ENCODE results near the gene AAGAB.
"Not testable (repeated sequence)": the region's sequence is repeated elsewhere in the genome, so short reads cannot be mapped to it uniquely, and the experiment has no call there.

The AAGAB gene

GRCh38 chr15:67259379-67259778 is 4.9 kb upstream of the AAGAB start:
- no peak overlapping the region for H3K4me3 ChIP-seq (ENCODE audit: low read depth in 1 of 2, low read length in 1 of 2)

GRCh38 chr15:67258412-67258811 is 4.0 kb upstream of the AAGAB start:
- not testable (repeated sequence) for H3K36me3 ChIP-seq

More at GRCh38 chr15:67259379-67259778, 4.9 kb upstream of the AAGAB start:
- peaks cover 21% of the 10 kb centered on the region for H3K27me3 ChIP-seq
- H3K9me3 ChIP-seq = no peaks in the 10 kb centered on the region
- H3K27ac ChIP-seq = no peak overlapping the region
- peaks cover 6 to 10% of the 10 kb centered on the region in 2 experiments for H3K4me1 ChIP-seq (ENCODE audit: control insufficient read depth in 1 of 2, insufficient read depth in 1 of 2, low read depth in 1 of 2, low read length in 1 of 2)
- no peak for TF ChIP-seq CTCF (IDR thresholded peaks at IDR 0.05)
- no peaks in the 10 kb centered on the region for H3K36me3 ChIP-seq

GRCh38 chr15:67256051-67256450 is 1.6 kb upstream of the AAGAB start:
- Histone ChIP-seq H3K36me3 (no peaks in the 10 kb centered on the region), H3K27me3 (peaks cover 21% of the 10 kb centered on the region), H3K4me1 (ENCODE audit: control insufficient read depth in 1 of 2, insufficient read depth in 1 of 2, low read depth in 1 of 2, low read length in 1 of 2) (peaks cover 25 to 27% of the 10 kb centered on the region in 2 experiments), H3K27ac (no peak overlapping the region), H3K4me3 (ENCODE audit: low read depth in 1 of 2, low read length in 1 of 2) (no peak overlapping the region), H3K9me3 (no peaks in the 10 kb centered on the region)
- TF ChIP-seq CTCF (IDR thresholded peaks at IDR 0.05) = no peak

More at GRCh38 chr15:67258412-67258811, 4.0 kb upstream of the AAGAB start:
- H3K27ac ChIP-seq; H3K4me3 ChIP-seq (ENCODE audit: low read depth in 1 of 2, low read length in 1 of 2); H3K9me3 ChIP-seq: not testable (repeated sequence)
- Histone ChIP-seq H3K27me3 (peaks cover 21% of the 10 kb centered on the region), H3K4me1 (ENCODE audit: control insufficient read depth in 1 of 2, insufficient read depth in 1 of 2, low read depth in 1 of 2, low read length in 1 of 2) (peaks cover 16 to 17% of the 10 kb centered on the region in 2 experiments)

GRCh38 chr15:67253549-67254237 is 768 bp downstream of the AAGAB start:
- Histone ChIP-seq H3K36me3 (no peaks in the 10 kb centered on the region), H3K27me3 (peaks cover 21% of the 10 kb centered on the region), H3K27ac (peak overlapping the region; percentile 74), H3K4me3 (ENCODE audit: low read depth in 1 of 2, low read length in 1 of 2) (peak overlapping the region; percentile 76 to 85), H3K4me1 (ENCODE audit: control insufficient read depth in 1 of 2, insufficient read depth in 1 of 2, low read depth in 1 of 2, low read length in 1 of 2) (peaks cover 25 to 27% of the 10 kb centered on the region in 2 experiments), H3K9me3 (no peaks in the 10 kb centered on the region)
- TF ChIP-seq CTCF (IDR thresholded peaks at IDR 0.05) = no peak

- Histone ChIP-seq H3K36me3 (no peaks in the 10 kb centered on the region), H3K4me3 (ENCODE audit: low read depth in 1 of 2, low read length in 1 of 2) (no peak overlapping the region), H3K9me3 (no peaks in the 10 kb centered on the region), H3K27me3 (peaks cover 21% of the 10 kb centered on the region), H3K4me1 (ENCODE audit: control insufficient read depth in 1 of 2, insufficient read depth in 1 of 2, low read depth in 1 of 2, low read length in 1 of 2) (peaks cover 25 to 27% of the 10 kb centered on the region in 2 experiments), H3K27ac (no peak overlapping the region)
- no peak for TF ChIP-seq CTCF (IDR thresholded peaks at IDR 0.05)
Observed at GRCh38 chr15:67253101-67253500, 1.4 kb downstream of the AAGAB start.

GRCh38 chr15:67251318-67251717 is 3.1 kb downstream of the AAGAB start:
- peaks cover 12% of the 10 kb centered on the region for H3K27me3 ChIP-seq
- no peaks in the 10 kb centered on the region for H3K9me3 ChIP-seq
- H3K4me1 ChIP-seq (ENCODE audit: control insufficient read depth in 1 of 2, insufficient read depth in 1 of 2, low read depth in 1 of 2, low read length in 1 of 2) = peaks cover 25 to 27% of the 10 kb centered on the region in 2 experiments
- H3K27ac ChIP-seq = no peak overlapping the region
- no peak for TF ChIP-seq CTCF (IDR thresholded peaks at IDR 0.05)
- H3K36me3 ChIP-seq = no peaks in the 10 kb centered on the region
- H3K4me3 ChIP-seq (ENCODE audit: low read depth in 1 of 2, low read length in 1 of 2) = no peak overlapping the region
